IMR-90 (cell line): ENCODE results near the gene RFPL3. TPM values are rescaled to one million over a fixed set of nuclear protein-coding genes. Genes with fewer than 3 reads are reported as not detected.

Experiments used
- ATAC-seq: fragments of 200-7000 bp; cut with Tn5 transposase; 2 replicates; pipeline ENCODE4 v1.9.1; 2020; ENCODE audit warnings: low read depth, mild to moderate bottlenecking, moderate library complexity
- BruUV-seq: library from RNA; stranded (reverse); fragments of 400-500 nt; replicated peaks from 2 replicates; lab custom pipeline; 2021; lab: Mats Ljungman, UMichigan
- CTCF ChIA-PET: fragments of 300-600 bp; formaldehyde crosslinking; extraction: SDS; loops from one replicate; lab custom pipeline; 2021; ENCODE audit warnings: antibody characterized with exemption; lab: Yijun Ruan, JAX
- POLR2A ChIA-PET: fragments of 300-600 bp; sonication (Branson Sonifier 250); formaldehyde crosslinking; loops from one replicate; lab custom pipeline; 2022; ENCODE audit warnings: antibody characterized with exemption; ENCODE audit not compliant: unreplicated experiment; lab: Charles Lee
- DNase-seq: peaks from one replicate; pipeline ENCODE4 v3.0.0; 2013
- H2AFZ ChIP-seq: replicated peaks from 2 replicates; pipeline ENCODE3; 2013; ENCODE audit warnings: low read length, mild to moderate bottlenecking; ENCODE audit not compliant: poor library complexity
- H2AK5ac ChIP-seq: 2 replicates; pipeline ENCODE4 v1.6.1; 2013; ENCODE audit warnings: low read depth, low read length, inconsistent platforms
- H2AK9ac ChIP-seq: replicated peaks from 2 replicates; pipeline ENCODE3; 2013; ENCODE audit warnings: mild to moderate bottlenecking, low read depth, low read length, moderate library complexity; ENCODE audit not compliant: poor library complexity
- H2BK120ac ChIP-seq: 2 replicates; pipeline ENCODE4 v1.6.1; 2013; ENCODE audit warnings: low read depth, low read length, inconsistent platforms
- H2BK15ac ChIP-seq: 3 replicates; pipeline ENCODE4 v1.6.1; 2013; ENCODE audit warnings: low read depth, low read length, inconsistent platforms
- H2BK20ac ChIP-seq: 2 replicates; pipeline ENCODE4 v1.6.1; 2013; ENCODE audit warnings: low read depth, mild to moderate bottlenecking, inconsistent platforms, low read length, moderate library complexity
- H2BK5ac ChIP-seq: 2 replicates; pipeline ENCODE4 v1.6.1; 2013; ENCODE audit warnings: mild to moderate bottlenecking, low read depth, low read length, inconsistent platforms; ENCODE audit not compliant: poor library complexity, severe bottlenecking
- H3K14ac ChIP-seq: replicated peaks from 2 replicates; pipeline ENCODE4 v1.6.1; 2013; ENCODE audit warnings: low read depth, low read length, inconsistent platforms
- H3K18ac ChIP-seq: 2 replicates; pipeline ENCODE4 v1.6.1; 2013; ENCODE audit warnings: low read depth, low read length, control low read depth
- H3K23ac ChIP-seq: 2 replicates; pipeline ENCODE4 v1.6.1; 2013; ENCODE audit warnings: low read depth, low read length, inconsistent platforms
- H3K27ac ChIP-seq: 2 replicates; pipeline ENCODE4 v1.5.1; 2013; ENCODE audit warnings: mild to moderate bottlenecking, control low read depth, low read length; ENCODE audit not compliant: insufficient read depth
- H3K27me3 ChIP-seq: 2 replicates; pipeline ENCODE4 v1.6.1; 2013; ENCODE audit warnings: low read length; ENCODE audit not compliant: control insufficient read depth, insufficient read depth
- H3K36me3 ChIP-seq: 2 replicates; pipeline ENCODE4 v1.6.1; 2013; ENCODE audit warnings: low read length, mixed read lengths; ENCODE audit not compliant: control insufficient read depth, insufficient read depth
- H3K4ac ChIP-seq: 2 replicates; pipeline ENCODE4 v1.6.1; 2013; ENCODE audit warnings: low read depth, low read length, inconsistent platforms
- H3K4me1 ChIP-seq: 2 replicates; pipeline ENCODE4 v1.6.1; 2013; ENCODE audit warnings: low read length, mixed read lengths; ENCODE audit not compliant: control insufficient read depth, insufficient read depth
- H3K4me2 ChIP-seq: 2 replicates; pipeline ENCODE4 v1.6.1; 2013; ENCODE audit warnings: low read depth, mild to moderate bottlenecking, control low read depth, low read length, moderate library complexity
- H3K4me3 ChIP-seq: 2 replicates; pipeline ENCODE4 v1.5.1; 2013; ENCODE audit warnings: low read depth, mild to moderate bottlenecking, control low read depth, low read length, moderate library complexity; ENCODE audit not compliant: insufficient read depth
- H3K56ac ChIP-seq: 2 replicates; pipeline ENCODE4 v1.6.1; 2013; ENCODE audit warnings: low read length, inconsistent platforms; ENCODE audit not compliant: insufficient read depth; ENCODE audit errors: extremely low read depth
- H3K79me1 ChIP-seq, 2 experiments: 2 replicates each; pipeline ENCODE4 v1.6.1; 2013; ENCODE audit warnings: low read length in 2 of 2, inconsistent platforms in 1 of 2, low read depth in 1 of 2
- H3K9ac ChIP-seq: 2 replicates; pipeline ENCODE4 v1.6.1; 2013; ENCODE audit warnings: low read depth, low read length, control low read depth
- H3K9me1 ChIP-seq: 2 replicates; pipeline ENCODE4 v1.6.1; 2013; ENCODE audit warnings: low read length, inconsistent platforms; ENCODE audit not compliant: insufficient read depth
- H3K9me3 ChIP-seq: 2 replicates; pipeline ENCODE4 v1.6.1; 2013; ENCODE audit warnings: low read length; ENCODE audit not compliant: control insufficient read depth, insufficient read depth
- H4K20me1 ChIP-seq: 2 replicates; pipeline ENCODE4 v1.6.1; 2013; ENCODE audit warnings: low read length, inconsistent platforms; ENCODE audit not compliant: insufficient read depth
- H4K5ac ChIP-seq: 2 replicates; pipeline ENCODE4 v1.6.1; 2013; ENCODE audit warnings: mild to moderate bottlenecking, low read depth, low read length, control low read depth
- H4K8ac ChIP-seq, 2 experiments: 2 replicates each; pipeline ENCODE4 v1.6.1; 2013; ENCODE audit warnings: low read depth in 2 of 2, low read length in 2 of 2, control low read depth in 1 of 2, inconsistent platforms in 1 of 2
- H4K91ac ChIP-seq: 2 replicates; pipeline ENCODE4 v1.6.1; 2013; ENCODE audit warnings: low read depth, low read length, inconsistent platforms; ENCODE audit not compliant: insufficient read depth
- BHLHE40 ChIP-seq: fragments of 150-350 bp; IDR thresholded peaks from 2 replicates; pipeline ENCODE4 v1.6.1; 2016; ENCODE audit warnings: mild to moderate bottlenecking, low read depth, low read length
- CHD1 ChIP-seq: IDR thresholded peaks from 2 replicates; pipeline ENCODE4 v1.6.1; 2012; ENCODE audit warnings: low read depth, low read length, improper control_type of control experiment
- ELK1 ChIP-seq: fragments of 150-350 bp; IDR thresholded peaks from 2 replicates; pipeline ENCODE4 v1.6.1; 2016; ENCODE audit warnings: low read depth, mild to moderate bottlenecking, low read length, moderate library complexity, borderline replicate concordance
- FOS ChIP-seq: fragments of 150-350 bp; IDR thresholded peaks from 2 replicates; pipeline ENCODE4 v1.6.1; 2016; ENCODE audit warnings: low read depth, low read length
- MAZ ChIP-seq: IDR thresholded peaks from 2 replicates; pipeline ENCODE4 v1.6.1; 2012; ENCODE audit warnings: low read depth, mild to moderate bottlenecking, low read length, improper control_type of control experiment, moderate library complexity, borderline replicate concordance
- MXI1 ChIP-seq: IDR thresholded peaks from 2 replicates; pipeline ENCODE4 v1.6.1; 2012; ENCODE audit warnings: low read depth, mild to moderate bottlenecking, low read length, moderate library complexity, borderline replicate concordance
- NFE2L2 ChIP-seq: fragments of 150-350 bp; IDR thresholded peaks from 2 replicates; pipeline ENCODE4 v1.6.1; 2016; ENCODE audit warnings: low read depth, mild to moderate bottlenecking, low read length
- POLR2A ChIP-seq: IDR thresholded peaks from 2 replicates; pipeline ENCODE4 v1.6.1; 2012; ENCODE audit warnings: mild to moderate bottlenecking, low read depth, low read length
- RAD21 ChIP-seq: IDR thresholded peaks from 2 replicates; pipeline ENCODE4 v1.6.1; 2012; ENCODE audit warnings: low read length, improper control_type of control experiment
- RCOR1 ChIP-seq: IDR thresholded peaks from 2 replicates; pipeline ENCODE4 v1.6.1; 2012; ENCODE audit warnings: mild to moderate bottlenecking, low read length, improper control_type of control experiment; ENCODE audit not compliant: insufficient replicate concordance
- RFX5 ChIP-seq: IDR thresholded peaks from 2 replicates; pipeline ENCODE4 v1.8.0; 2012; ENCODE audit warnings: low read depth, mild to moderate bottlenecking, low read length, moderate library complexity
- SMC3 ChIP-seq: fragments of 150-350 bp; IDR thresholded peaks from 2 replicates; pipeline ENCODE4 v1.6.1; 2016; ENCODE audit warnings: low read depth, mild to moderate bottlenecking, antibody characterized with exemption, low read length, moderate library complexity
- USF2 ChIP-seq: fragments of 150-350 bp; IDR thresholded peaks from 2 replicates; pipeline ENCODE4 v1.6.1; 2017; ENCODE audit warnings: mild to moderate bottlenecking, antibody characterized with exemption, low read length, low read depth
- WGBS, 2 experiments: methylation state at CpG; one replicate each; pipeline versions ENCODE4 v1.1.5 to v1.1.7; 2013; ENCODE audit warnings: missing lambda C conversion rate in 2 of 2; ENCODE audit not compliant: insufficient read length in 1 of 2; ENCODE audit errors: extremely low coverage in 2 of 2; 5-methylcytosine and 5-hydroxymethylcytosine counted together
- dilution Hi-C: fragments of 300-500 bp; cut with HindIII; formaldehyde crosslinking; loops from one replicate; pipeline ENCODE4 v1.14.3; 2018; ENCODE audit warnings: low sequenced_read_pairs; ENCODE audit not compliant: unreplicated experiment
- in situ Hi-C: fragments of 300-500 bp; cut with MboI; formaldehyde crosslinking; loops from 3 replicates; pipeline ENCODE4 v1.14.3; 2019; ENCODE audit warnings: low sequenced_read_pairs, inconsistent platforms, mixed read lengths
- intact Hi-C: fragments of 100-400 bp; cut with micrococcal nuclease; formaldehyde crosslinking; loops from 2 replicates; pipeline ENCODE4 v1.10.0; 2022
- polyA plus RNA-seq, 3 experiments: library from polyadenylated mRNA; depleted of rRNA; stranded (reverse); fragments of >200 nt; gene quantifications; 2 replicates each; pipeline ENCODE4 v1.2.3, GENCODE V29; 2012; ENCODE audit warnings: low replicate concordance in 1 of 3
- total RNA-seq: library from RNA; depleted of rRNA; stranded (reverse); fragments of >200 nt; gene quantifications from 2 replicates; pipeline ENCODE4 v1.2.3, GENCODE V29; 2012

Gene RFPL3
- total and polyA plus RNA-seq, 2 of the 4 experiments (the other 2 are of a cell fraction): not detected

- ChIA-PET POLR2A (no interaction called here), CTCF (no interaction called here)
- H3K4ac ChIP-seq: no peak overlapping the region
- H2BK15ac ChIP-seq: no peak overlapping the region
- no peak overlapping the region for H2AK9ac ChIP-seq
- 76% methylated on average over 19 of the region's 28 CpGs; no CpG with 5 or more reads in 1 of the 2 experiments for WGBS, 2 experiments
- no peak for DNase-seq
- no peaks in the 10 kb centered on the region for H3K36me3 ChIP-seq
- no peak overlapping the region for H3K27ac ChIP-seq
- BruUV-seq: no TSS peak
- H2BK5ac ChIP-seq: no peak overlapping the region
- H3K14ac ChIP-seq: no peak overlapping the region
- no peaks in the 10 kb centered on the region for H4K20me1 ChIP-seq
- ATAC-seq: no peak
- in situ Hi-C loops (no loop called here), intact Hi-C loops (no loop called here), dilution Hi-C loops (no loop called here)
- H3K4me2 ChIP-seq: no peak overlapping the region
- peaks cover 8% of the 10 kb centered on the region for H3K27me3 ChIP-seq
- no peak overlapping the region for H3K23ac ChIP-seq
- no peak overlapping the region for H3K18ac ChIP-seq
- no peaks in the 10 kb centered on the region for H3K79me1 ChIP-seq
- H3K9ac ChIP-seq: no peak overlapping the region
- H4K8ac ChIP-seq: no peak overlapping the region
- H2BK20ac ChIP-seq: no peak overlapping the region
- H2AFZ ChIP-seq: no peak overlapping the region
- TF ChIP-seq SMC3: no peak
- no peak for TF ChIP-seq POLR2A
- no peak for TF ChIP-seq RAD21
- TF ChIP-seq USF2: no peak
- TF ChIP-seq BHLHE40: no peak
- no peak for TF ChIP-seq NFE2L2
- no peak for TF ChIP-seq ELK1
- no peak for TF ChIP-seq FOS
- TF ChIP-seq MAZ: no peak
- no peak for TF ChIP-seq RCOR1
- no peak for TF ChIP-seq RFX5
- no peak for TF ChIP-seq CHD1
- TF ChIP-seq MXI1: no peak
- peaks cover 3% of the 10 kb centered on the region; the same call in 1 of the 2 replicates for H3K9me1 ChIP-seq
- H2AK5ac ChIP-seq: no peak overlapping the region
- H3K56ac ChIP-seq: no peak overlapping the region
- H2BK120ac ChIP-seq: no peak overlapping the region
- no peak overlapping the region for H4K5ac ChIP-seq
- H4K91ac ChIP-seq: no peak overlapping the region
- no peaks in the 10 kb centered on the region for H3K9me3 ChIP-seq
- H3K4me1 ChIP-seq: no peaks in the 10 kb centered on the region
- H3K4me3 ChIP-seq: no peak overlapping the region
These were observed 26.3 kb upstream of the RFPL3 start for GRCh38 chr22:32331236-32331917.
